Breast epithelium (tissue), 4 donors: Measurements from ENCODE around the gene SCTR. TPM values are rescaled to one million over a fixed set of nuclear protein-coding genes. Genes with fewer than 3 reads are reported as not detected.

Experiments used
- DNase-seq, 2 donors: peaks; one replicate each; pipeline ENCODE4 v3.0.0-alpha.2; 2019; ENCODE audit warnings: low spot score in 2 of 2
- H3K27ac ChIP-seq, 2 donors: fragments of 200-600 bp; sonication (generic) in 1 of 2; one replicate each; pipeline ENCODE4 v1.5.1; 2016 to 2019; ENCODE audit warnings: mild to moderate bottlenecking in 1 of 2
- H3K27me3 ChIP-seq, 2 donors: fragments of 200-600 bp; sonication (generic) in 1 of 2; one replicate each; pipeline versions ENCODE4 v1.5.1 to v1.6.0; 2017 to 2019; ENCODE audit warnings: control low read depth in 1 of 2, mild to moderate bottlenecking in 1 of 2
- H3K36me3 ChIP-seq: fragments of 200-600 bp; one replicate; pipeline ENCODE4 v1.5.1; 2019
- H3K4me1 ChIP-seq, 2 donors: fragments of 200-600 bp; sonication (generic); one replicate each; pipeline ENCODE4 v1.5.1; 2016 to 2019; ENCODE audit warnings: control low read depth in 1 of 2
- H3K4me3 ChIP-seq, 3 donors: fragments of 200-600 bp; sonication (generic); 1 replicate in 2 of 3; 2 replicates in 1 of 3; pipeline ENCODE4 v1.5.1; 2016 to 2019; ENCODE audit warnings: mild to moderate bottlenecking in 3 of 3, moderate library complexity in 2 of 3
- H3K9me3 ChIP-seq, 2 donors: fragments of 200-600 bp; sonication (generic) in 1 of 2; one replicate each; pipeline ENCODE4 v1.5.1; 2016 to 2019; ENCODE audit warnings: control low read depth in 1 of 2
- POLR2A ChIP-seq: fragments of 450-650 bp; IDR thresholded peaks from one replicate; pipeline ENCODE4 v1.6.1; 2016; ENCODE audit warnings: antibody characterized with exemption, mild to moderate bottlenecking, moderate library complexity
- POLR2AphosphoS5 ChIP-seq, 3 donors: sonication (generic); formaldehyde crosslinking; IDR thresholded peaks; one replicate each; pipeline ENCODE4 v1.6.1; 2017; ENCODE audit warnings: antibody characterized with exemption in 3 of 3
- intact Hi-C: fragments of 100-400 bp; cut with DNase I; formaldehyde crosslinking; loops from one replicate; pipeline ENCODE4 v1.15.1; 2023; ENCODE audit warnings: low total_unique reads
- total RNA-seq, 3 donors: library from RNA; depleted of rRNA; stranded (reverse); fragments of >200 nt; gene quantifications; one replicate each; pipeline ENCODE4 v1.1.0, GENCODE V29; 2016
- TF ChIP-seq, protein P1 (sequence below), 3 donors: fragments of 450-650 bp; IDR thresholded peaks; one replicate each; pipeline ENCODE4 v1.5.1; 2016 to 2017; ENCODE audit warnings: antibody characterized with exemption in 3 of 3, mild to moderate bottlenecking in 3 of 3, moderate library complexity in 3 of 3

Gene SCTR
- total RNA-seq, 3 donors from 2014 or later, result not detected

GRCh38 chr2:119469131-119469530 lies 55.2 kb downstream of the SCTR start:
- Histone ChIP-seq H3K4me3 (no peak overlapping the region), H3K9me3 (no peaks in the 10 kb centered on the region), H3K27me3 (no peaks in the 10 kb centered on the region), H3K4me1 (no peaks in the 10 kb centered on the region), H3K36me3 (no peaks in the 10 kb centered on the region), H3K27ac (no peak overlapping the region)
- TF ChIP-seq POLR2A (no peak), POLR2AphosphoS5 (IDR thresholded peaks at IDR 0.05) (no peak)
- TF ChIP-seq, protein P1, sequence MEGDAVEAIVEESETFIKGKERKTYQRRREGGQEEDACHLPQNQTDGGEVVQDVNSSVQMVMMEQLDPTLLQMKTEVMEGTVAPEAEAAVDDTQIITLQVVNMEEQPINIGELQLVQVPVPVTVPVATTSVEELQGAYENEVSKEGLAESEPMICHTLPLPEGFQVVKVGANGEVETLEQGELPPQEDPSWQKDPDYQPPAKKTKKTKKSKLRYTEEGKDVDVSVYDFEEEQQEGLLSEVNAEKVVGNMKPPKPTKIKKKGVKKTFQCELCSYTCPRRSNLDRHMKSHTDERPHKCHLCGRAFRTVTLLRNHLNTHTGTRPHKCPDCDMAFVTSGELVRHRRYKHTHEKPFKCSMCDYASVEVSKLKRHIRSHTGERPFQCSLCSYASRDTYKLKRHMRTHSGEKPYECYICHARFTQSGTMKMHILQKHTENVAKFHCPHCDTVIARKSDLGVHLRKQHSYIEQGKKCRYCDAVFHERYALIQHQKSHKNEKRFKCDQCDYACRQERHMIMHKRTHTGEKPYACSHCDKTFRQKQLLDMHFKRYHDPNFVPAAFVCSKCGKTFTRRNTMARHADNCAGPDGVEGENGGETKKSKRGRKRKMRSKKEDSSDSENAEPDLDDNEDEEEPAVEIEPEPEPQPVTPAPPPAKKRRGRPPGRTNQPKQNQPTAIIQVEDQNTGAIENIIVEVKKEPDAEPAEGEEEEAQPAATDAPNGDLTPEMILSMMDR (IDR thresholded peaks at IDR 0.05), result no peak
- DNase-seq, result no peak
- intact Hi-C loops, result no loop called here

GRCh38 chr2:119468154-119468955 lies 55.9 kb downstream of the SCTR start:
- DNase-seq, result no peak
- H3K27ac ChIP-seq, result no peak overlapping the region
- H3K4me1 ChIP-seq, result no peaks in the 10 kb centered on the region
- H3K9me3 ChIP-seq, result no peaks in the 10 kb centered on the region
- H3K36me3 ChIP-seq, result no peaks in the 10 kb centered on the region
- intact Hi-C loops, result no loop called here
- H3K27me3 ChIP-seq, result no peaks in the 10 kb centered on the region
- TF ChIP-seq POLR2AphosphoS5 (IDR thresholded peaks at IDR 0.05), result no peak
- TF ChIP-seq, protein P1 (IDR thresholded peaks at IDR 0.05), result no peak
- no peak for TF ChIP-seq POLR2A
- H3K4me3 ChIP-seq, result no peak overlapping the region

GRCh38 chr2:119466373-119466772 lies 57.9 kb downstream of the SCTR start:
- Histone ChIP-seq H3K4me1 (no peaks in the 10 kb centered on the region), H3K9me3 (no peaks in the 10 kb centered on the region), H3K27me3 (no peaks in the 10 kb centered on the region), H3K27ac (no peak overlapping the region), H3K4me3 (no peak overlapping the region), H3K36me3 (no peaks in the 10 kb centered on the region)
- DNase-seq, result no peak
- intact Hi-C loops, result no loop called here
- no peak for TF ChIP-seq POLR2AphosphoS5 (IDR thresholded peaks at IDR 0.05)
- TF ChIP-seq POLR2A, result no peak
- TF ChIP-seq, protein P1 (IDR thresholded peaks at IDR 0.05), result no peak

- Histone ChIP-seq H3K4me3 (no peak overlapping the region), H3K4me1 (no peaks in the 10 kb centered on the region), H3K9me3 (no peaks in the 10 kb centered on the region), H3K27me3 (no peaks in the 10 kb centered on the region), H3K36me3 (no peaks in the 10 kb centered on the region), H3K27ac (no peak overlapping the region)
- no peak for DNase-seq
- intact Hi-C loops, result no loop called here
- TF ChIP-seq POLR2AphosphoS5 (IDR thresholded peaks at IDR 0.05) (no peak), POLR2A (no peak)
- TF ChIP-seq, protein P1 (IDR thresholded peaks at IDR 0.05), result no peak
These were observed 58.6 kb downstream of the SCTR start for GRCh38 chr2:119465687-119466086.

- intact Hi-C loops, result no loop called here
- TF ChIP-seq, protein P1 (IDR thresholded peaks at IDR 0.05), result no peak
- no peak for TF ChIP-seq POLR2AphosphoS5 (IDR thresholded peaks at IDR 0.05)
- TF ChIP-seq POLR2A, result no peak
These were observed 59.3 kb downstream of the SCTR start for GRCh38 chr2:119464981-119465380.

More at GRCh38 chr2:119464981-119465380, 59.3 kb downstream of the SCTR start:
- Histone ChIP-seq H3K4me1 (no peaks in the 10 kb centered on the region), H3K9me3 (no peaks in the 10 kb centered on the region), H3K27ac (no peak overlapping the region), H3K4me3 (no peak overlapping the region), H3K36me3 (no peaks in the 10 kb centered on the region), H3K27me3 (no peaks in the 10 kb centered on the region)
- no peak for DNase-seq
